ENCODE data around the gene BRICD5. TPM values are rescaled to one million over a fixed set of nuclear protein-coding genes. Genes with fewer than 3 reads are reported as not detected.

The BRICD5 gene
- total and polyA plus RNA-seq, 2 of the 13 experiments (the other 11 are each of a cell fraction or from before 2014, with no cell fraction given): 1.6 to 5.8 TPM

GRCh38 chr16:2205104-2205966 is 5.3 kb downstream of the BRICD5 start, which contains the start of gene MLST8 (continued):
- TF ChIP-seq AHDC1 (CRISPR knock-in tag; IDR thresholded peaks at IDR 0.05; ENCODE audit: borderline replicate concordance) (no peak), PHB2 (IDR thresholded peaks at IDR 0.05; ENCODE audit: partially characterized antibody) (no peak), NFE2L2 (IDR thresholded peaks at IDR 0.05; ENCODE audit: low read length) (no peak), ARID2 (CRISPR knock-in tag; IDR thresholded peaks at IDR 0.05; ENCODE audit: borderline replicate concordance) (no peak), BCL6 (CRISPR knock-in tag; IDR thresholded peaks at IDR 0.05) (no peak; the same call in 1 of the 2 replicates), NFATC3 (CRISPR knock-in tag; IDR thresholded peaks at IDR 0.05) (no peak), ATAD3A (CRISPR knock-in tag; IDR thresholded peaks at IDR 0.05) (no peak), IKZF5 (CRISPR knock-in tag; IDR thresholded peaks at IDR 0.05) (peak; percentile 53; the same call in 1 of the 2 replicates), KDM3A (CRISPR knock-in tag; IDR thresholded peaks at IDR 0.05; ENCODE audit: low read depth) (no peak), ZNF75D (CRISPR knock-in tag; IDR thresholded peaks at IDR 0.05; ENCODE audit: borderline replicate concordance) (no peak), BCL3 (CRISPR knock-in tag; IDR thresholded peaks at IDR 0.05) (peak; percentile 86), ZNF775 (CRISPR knock-in tag; IDR thresholded peaks at IDR 0.05; ENCODE audit: borderline replicate concordance) (no peak), AHR (CRISPR knock-in tag; IDR thresholded peaks at IDR 0.05) (peak; percentile 89; the same call in 1 of the 2 replicates), FOXA1 (IDR thresholded peaks at IDR 0.05) (no peak), FOXA1 (CRISPR knock-in tag; IDR thresholded peaks at IDR 0.05) (no peak; the same call in 1 of the 2 replicates), RNF2 (conservative IDR thresholded peaks at IDR 0.05; ENCODE audit: low read depth) (no peak), MEF2D (CRISPR knock-in tag; IDR thresholded peaks at IDR 0.05) (0 out of 2 replicates have a peak, but pooled peaks have one; percentile 37), ZNF784 (CRISPR knock-in tag; IDR thresholded peaks at IDR 0.05; ENCODE audit: borderline replicate concordance) (no peak)
